Tibial artery (tissue), 4 donors: ENCODE measurements around the gene SLC24A3.

Source experiments
- DNase-seq, 2 donors: peaks; one replicate each; pipeline ENCODE4 v3.0.0-alpha.2; 2019
- H3K27ac ChIP-seq, 2 donors: fragments of 200-600 bp; sonication (generic) in 1 of 2; 1 replicate in 1 of 2; 2 replicates in 1 of 2; pipeline ENCODE4 v1.5.1; 2018 to 2019; ENCODE audit warnings: mild to moderate bottlenecking in 1 of 2
- H3K27me3 ChIP-seq, 2 donors: fragments of 200-600 bp; sonication (generic) in 1 of 2; one replicate each; pipeline versions ENCODE4 v1.5.1 to v1.6.0; 2016 to 2019
- H3K36me3 ChIP-seq, 3 donors: fragments of 200-600 bp; sonication (generic) in 2 of 3; one replicate each; pipeline ENCODE4 v1.5.1; 2016 to 2019; ENCODE audit warnings: mild to moderate bottlenecking in 2 of 3
- H3K4me1 ChIP-seq, 4 donors: fragments of 200-600 bp; sonication (generic) in 2 of 4; 1 replicate in 3 of 4; 2 replicates in 1 of 4; pipeline ENCODE4 v1.5.1; 2016 to 2019
- H3K4me3 ChIP-seq, 2 donors: fragments of 200-600 bp; sonication (generic) in 1 of 2; 1 replicate in 1 of 2; 2 replicates in 1 of 2; pipeline ENCODE4 v1.5.1; 2018 to 2019; ENCODE audit warnings: mild to moderate bottlenecking in 2 of 2
- H3K9me3 ChIP-seq, 3 donors: fragments of 200-600 bp; sonication (generic) in 1 of 3; one replicate each; pipeline ENCODE4 v1.5.1; 2016 to 2019
- intact Hi-C: fragments of 100-400 bp; cut with DNase I; formaldehyde crosslinking; loops from one replicate; pipeline ENCODE4 v1.15.0; 2023; ENCODE audit warnings: low total_unique reads
- TF ChIP-seq, protein P1 (sequence below), 2 experiments: fragments of 200-600 bp in 1 of 2; fragments of 450-650 bp in 1 of 2; IDR thresholded peaks; one replicate each; pipeline ENCODE4 v1.5.1; 2017 to 2019; ENCODE audit warnings: antibody characterized with exemption in 2 of 2, mild to moderate bottlenecking in 1 of 2, moderate library complexity in 1 of 2

The SLC24A3 gene

GRCh38 chr20:19706463-19706862, 494.0 kb downstream of the SLC24A3 start:
- no peaks in the 10 kb centered on the region for H3K27me3 ChIP-seq
- H3K9me3 ChIP-seq = no peaks in the 10 kb centered on the region
- intact Hi-C loops = no loop called here
- H3K36me3 ChIP-seq = peaks cover 7 to 9% (median 9%) of the 10 kb centered on the region in 3 donors
- no peak for DNase-seq
- TF ChIP-seq, protein P1, sequence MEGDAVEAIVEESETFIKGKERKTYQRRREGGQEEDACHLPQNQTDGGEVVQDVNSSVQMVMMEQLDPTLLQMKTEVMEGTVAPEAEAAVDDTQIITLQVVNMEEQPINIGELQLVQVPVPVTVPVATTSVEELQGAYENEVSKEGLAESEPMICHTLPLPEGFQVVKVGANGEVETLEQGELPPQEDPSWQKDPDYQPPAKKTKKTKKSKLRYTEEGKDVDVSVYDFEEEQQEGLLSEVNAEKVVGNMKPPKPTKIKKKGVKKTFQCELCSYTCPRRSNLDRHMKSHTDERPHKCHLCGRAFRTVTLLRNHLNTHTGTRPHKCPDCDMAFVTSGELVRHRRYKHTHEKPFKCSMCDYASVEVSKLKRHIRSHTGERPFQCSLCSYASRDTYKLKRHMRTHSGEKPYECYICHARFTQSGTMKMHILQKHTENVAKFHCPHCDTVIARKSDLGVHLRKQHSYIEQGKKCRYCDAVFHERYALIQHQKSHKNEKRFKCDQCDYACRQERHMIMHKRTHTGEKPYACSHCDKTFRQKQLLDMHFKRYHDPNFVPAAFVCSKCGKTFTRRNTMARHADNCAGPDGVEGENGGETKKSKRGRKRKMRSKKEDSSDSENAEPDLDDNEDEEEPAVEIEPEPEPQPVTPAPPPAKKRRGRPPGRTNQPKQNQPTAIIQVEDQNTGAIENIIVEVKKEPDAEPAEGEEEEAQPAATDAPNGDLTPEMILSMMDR (IDR thresholded peaks at IDR 0.05) = no peak
- H3K4me1 ChIP-seq = peaks cover 0 to 8% (median 3%) of the 10 kb centered on the region in 4 donors
- no peak overlapping the region for H3K4me3 ChIP-seq
- no peak overlapping the region for H3K27ac ChIP-seq

DNA sequence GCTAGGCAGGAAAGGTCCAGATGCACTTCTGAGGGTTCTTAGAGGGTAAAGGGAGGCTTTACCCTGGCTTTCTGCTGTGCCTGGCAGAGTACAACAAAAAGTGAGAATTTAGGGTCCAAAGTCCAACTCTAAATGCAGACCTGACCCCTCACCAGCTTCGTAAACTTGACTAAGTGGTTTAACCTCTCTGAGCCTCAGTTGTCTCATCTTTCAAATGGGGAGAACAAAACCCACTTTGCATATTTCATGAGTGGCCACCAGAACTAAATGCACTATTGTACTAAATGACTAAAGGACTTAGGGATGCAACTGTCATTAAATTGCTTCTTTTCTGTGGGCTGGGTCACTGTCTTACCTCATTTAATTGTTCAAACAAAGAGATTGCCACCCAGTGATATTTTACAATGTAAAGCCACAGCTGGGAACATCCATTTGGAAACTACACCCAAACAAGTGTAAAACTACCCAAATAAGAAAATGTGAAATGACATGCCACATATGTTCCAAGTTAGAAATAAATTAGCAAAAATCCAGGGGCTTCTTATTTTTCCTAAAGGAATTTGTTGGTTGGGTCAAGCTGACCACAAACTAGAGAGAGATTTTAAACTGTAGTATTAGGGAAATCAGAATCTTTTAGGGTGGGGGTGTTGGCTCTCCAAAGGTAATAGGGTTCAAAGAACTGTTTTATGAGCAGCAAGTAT, 497.3 kb downstream of the SLC24A3 start:
- TF ChIP-seq, protein P1 (IDR thresholded peaks at IDR 0.05) = no peak
- intact Hi-C loops = no loop called here
- H3K27ac ChIP-seq = no peak overlapping the region
- H3K4me3 ChIP-seq = no peak overlapping the region
- H3K4me1 ChIP-seq = peaks cover 0 to 8% (median 3%) of the 10 kb centered on the region in 4 donors
- H3K36me3 ChIP-seq = peaks cover 0 to 11% (median 0%) of the 10 kb centered on the region in 3 donors
- no peaks in the 10 kb centered on the region for H3K27me3 ChIP-seq
- no peaks in the 10 kb centered on the region for H3K9me3 ChIP-seq
- no peak for DNase-seq

DNA sequence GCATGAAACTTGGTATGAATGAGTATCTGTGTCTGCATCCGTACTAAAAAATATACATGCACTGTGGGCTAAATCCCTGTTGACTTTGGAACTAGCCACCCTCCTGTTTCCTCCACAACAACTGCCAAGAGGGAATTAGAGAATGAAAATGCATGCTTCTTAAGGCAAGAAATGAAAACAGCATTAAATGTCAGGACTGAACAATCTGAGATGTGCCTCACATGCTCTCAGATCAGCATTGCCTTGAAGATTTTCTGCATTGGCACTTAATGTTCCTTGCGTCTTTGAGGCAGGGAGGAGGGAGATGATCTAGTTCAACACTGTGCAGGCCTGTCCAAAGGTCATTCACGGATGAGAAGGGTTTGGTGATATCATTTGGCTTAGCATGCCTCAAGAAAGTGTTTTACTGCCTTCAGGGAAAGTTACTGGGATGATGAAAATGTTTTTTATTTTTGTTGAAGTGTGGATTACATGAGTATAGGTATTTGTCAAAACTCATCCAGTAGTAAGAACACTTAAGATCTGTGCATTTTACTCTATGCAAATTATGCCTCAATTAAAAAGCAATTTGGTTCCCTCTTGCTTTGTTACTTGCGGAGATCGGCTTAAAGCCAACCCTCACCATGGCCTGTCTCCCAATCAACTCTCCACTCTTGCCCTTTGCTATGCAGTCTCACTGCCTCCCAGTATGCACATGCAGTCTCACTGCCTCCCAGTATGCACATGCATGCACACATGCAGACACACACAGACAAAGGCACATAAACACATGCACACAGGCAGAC, 498.1 kb downstream of the SLC24A3 start:
- DNase-seq = no peak
- intact Hi-C loops = no loop called here
- Histone ChIP-seq H3K9me3 (no peaks in the 10 kb centered on the region), H3K4me3 (no peak overlapping the region), H3K27ac (no peak overlapping the region), H3K4me1 (peaks cover 0 to 8% (median 3%) of the 10 kb centered on the region in 4 donors), H3K36me3 (peaks cover 0 to 12% (median 0%) of the 10 kb centered on the region in 3 donors), H3K27me3 (no peaks in the 10 kb centered on the region)
- TF ChIP-seq, protein P1 (IDR thresholded peaks at IDR 0.05) = no peak

GRCh38 chr20:19711126-19711525, 498.7 kb downstream of the SLC24A3 start:
- no peak overlapping the region for H3K27ac ChIP-seq
- peaks cover 0 to 8% (median 3%) of the 10 kb centered on the region in 4 donors for H3K4me1 ChIP-seq
- H3K9me3 ChIP-seq = no peaks in the 10 kb centered on the region
- H3K36me3 ChIP-seq = peaks cover 0 to 12% (median 3%) of the 10 kb centered on the region in 3 donors
- no peaks in the 10 kb centered on the region for H3K27me3 ChIP-seq
- DNase-seq = no peak
- intact Hi-C loops = no loop called here
- TF ChIP-seq, protein P1 (IDR thresholded peaks at IDR 0.05) = no peak
- no peak overlapping the region for H3K4me3 ChIP-seq

GRCh38 chr20:19712721-19713260, 500.3 kb downstream of the SLC24A3 start:
- Histone ChIP-seq H3K36me3 (peaks cover 3 to 12% (median 6%) of the 10 kb centered on the region in 3 donors), H3K27ac (no peak overlapping the region), H3K4me1 (peaks cover 0 to 8% (median 3%) of the 10 kb centered on the region in 4 donors), H3K27me3 (no peaks in the 10 kb centered on the region), H3K4me3 (no peak overlapping the region), H3K9me3 (no peaks in the 10 kb centered on the region)
- TF ChIP-seq, protein P1 (IDR thresholded peaks at IDR 0.05) = no peak
- intact Hi-C loops = no loop called here
- DNase-seq = no peak
